SU-DHL-6 (cell line): ENCODE measurements around the gene JTB.

Experiments used
- H2AFZ ChIP-seq: fragments of 200-600 bp; sonication (generic); 2 replicates; pipeline ENCODE4 v1.6.1; 2014; ENCODE audit warnings: low read depth, mild to moderate bottlenecking, moderate library complexity, mixed read lengths, antibody characterized with exemption, low read length; ENCODE audit not compliant: severe bottlenecking
- H3F3A ChIP-seq: fragments of 200-600 bp; shearing (Covaris generic); 2 replicates; pipeline ENCODE4 v1.6.0; 2016; ENCODE audit warnings: antibody characterized with exemption, mild to moderate bottlenecking; ENCODE audit not compliant: insufficient read depth
- H3K27ac ChIP-seq: fragments of 200-600 bp; sonication (generic); 2 replicates; pipeline ENCODE4 v1.5.1; 2016; ENCODE audit warnings: low read depth, mild to moderate bottlenecking, low read length, moderate library complexity, mixed read lengths
- H3K27me3 ChIP-seq: fragments of 200-600 bp; sonication (generic), shearing (Covaris generic); 2 replicates; pipeline ENCODE4 v1.6.0; 2014; ENCODE audit warnings: mild to moderate bottlenecking, low read length
- H3K36me3 ChIP-seq: fragments of 200-600 bp; sonication (generic); 2 replicates; pipeline ENCODE4 v1.6.1; 2014; ENCODE audit warnings: mild to moderate bottlenecking, low read length, mixed read lengths
- H3K4me2 ChIP-seq: fragments of 300-600, 200-600 bp; shearing (Covaris generic), sonication (generic); 2 replicates; pipeline ENCODE4 v1.6.0; 2014; ENCODE audit warnings: low read length, low read depth, mild to moderate bottlenecking; ENCODE audit not compliant: poor library complexity, severe bottlenecking
- H3K4me3 ChIP-seq: fragments of 200-600 bp; sonication (generic); 2 replicates; pipeline ENCODE4 v1.5.1; 2014; ENCODE audit warnings: antibody characterized with exemption, low read length, mild to moderate bottlenecking, mixed read lengths; ENCODE audit not compliant: insufficient read depth, poor library complexity, severe bottlenecking
- H3K79me2 ChIP-seq: fragments of 200-600 bp; sonication (generic); 2 replicates; pipeline ENCODE4 v1.6.1; 2014; ENCODE audit warnings: mild to moderate bottlenecking, low read length, moderate library complexity; ENCODE audit not compliant: insufficient read depth
- H3K9ac ChIP-seq: fragments of 200-600 bp; sonication (generic); 2 replicates; pipeline ENCODE4 v1.7.0; 2014; ENCODE audit warnings: mild to moderate bottlenecking, low read length
- H3K9me2 ChIP-seq: fragments of 200-600 bp; sonication (generic); replicated peaks from 2 replicates; pipeline ENCODE4 v1.6.1; 2014; ENCODE audit warnings: low read length; ENCODE audit not compliant: insufficient read depth
- H3K9me3 ChIP-seq: fragments of 200-600 bp; sonication (generic); 2 replicates; pipeline ENCODE4 v1.6.1; 2014; ENCODE audit warnings: low read length, mixed read lengths; ENCODE audit not compliant: insufficient read depth
- H4K20me1 ChIP-seq: fragments of 200-600 bp; sonication (generic); 2 replicates; pipeline ENCODE4 v1.6.1; 2014; ENCODE audit warnings: low read depth, mild to moderate bottlenecking, antibody characterized with exemption, low read length, moderate library complexity, mixed read lengths
- EZH2phosphoT487 ChIP-seq: fragments of 200-600 bp; sonication (generic), shearing (Covaris generic); conservative IDR thresholded peaks from 2 replicates; pipeline ENCODE4 v1.6.1; 2018; ENCODE audit warnings: mild to moderate bottlenecking, antibody characterized with exemption, low read length, moderate library complexity, mixed read lengths
- TF ChIP-seq, protein P1 (sequence below): fragments of 200-600 bp; sonication (generic); IDR thresholded peaks from one replicate; pipeline ENCODE4 v1.5.1; 2017; ENCODE audit warnings: antibody characterized with exemption, mild to moderate bottlenecking, low read length, moderate library complexity; ENCODE audit not compliant: insufficient read depth, poor library complexity, severe bottlenecking

JTB gene

DNA sequence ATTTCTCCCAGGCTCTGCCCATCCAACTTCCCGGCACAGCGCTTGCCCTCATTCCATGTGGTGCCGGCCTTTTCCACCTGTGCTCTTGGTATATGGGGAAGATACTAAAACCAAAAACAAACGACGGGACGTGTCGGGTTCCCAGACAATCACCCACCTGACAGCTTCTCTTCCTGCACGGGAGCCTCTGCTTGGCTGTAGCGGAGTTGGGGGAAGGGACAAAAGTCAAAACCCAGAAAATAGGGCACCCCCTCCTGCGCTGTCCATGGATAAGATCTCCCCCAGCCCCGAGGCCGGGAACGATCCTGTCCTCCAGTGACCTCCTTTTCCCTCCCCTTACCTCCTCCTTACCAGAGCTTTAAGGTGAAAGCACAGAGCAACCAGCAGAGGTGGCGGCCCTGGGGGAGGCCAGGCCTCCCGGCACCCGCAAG is 640 bp downstream of the JTB start:
- TF ChIP-seq, protein P1, sequence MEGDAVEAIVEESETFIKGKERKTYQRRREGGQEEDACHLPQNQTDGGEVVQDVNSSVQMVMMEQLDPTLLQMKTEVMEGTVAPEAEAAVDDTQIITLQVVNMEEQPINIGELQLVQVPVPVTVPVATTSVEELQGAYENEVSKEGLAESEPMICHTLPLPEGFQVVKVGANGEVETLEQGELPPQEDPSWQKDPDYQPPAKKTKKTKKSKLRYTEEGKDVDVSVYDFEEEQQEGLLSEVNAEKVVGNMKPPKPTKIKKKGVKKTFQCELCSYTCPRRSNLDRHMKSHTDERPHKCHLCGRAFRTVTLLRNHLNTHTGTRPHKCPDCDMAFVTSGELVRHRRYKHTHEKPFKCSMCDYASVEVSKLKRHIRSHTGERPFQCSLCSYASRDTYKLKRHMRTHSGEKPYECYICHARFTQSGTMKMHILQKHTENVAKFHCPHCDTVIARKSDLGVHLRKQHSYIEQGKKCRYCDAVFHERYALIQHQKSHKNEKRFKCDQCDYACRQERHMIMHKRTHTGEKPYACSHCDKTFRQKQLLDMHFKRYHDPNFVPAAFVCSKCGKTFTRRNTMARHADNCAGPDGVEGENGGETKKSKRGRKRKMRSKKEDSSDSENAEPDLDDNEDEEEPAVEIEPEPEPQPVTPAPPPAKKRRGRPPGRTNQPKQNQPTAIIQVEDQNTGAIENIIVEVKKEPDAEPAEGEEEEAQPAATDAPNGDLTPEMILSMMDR = no peak
- no peak for TF ChIP-seq EZH2phosphoT487
- H2AFZ ChIP-seq = peak overlapping the region; percentile 97

GRCh38 chr1:153973525-153973924 is 3.9 kb downstream of the JTB start:
- H2AFZ ChIP-seq = no peak overlapping the region
- H3F3A ChIP-seq = peaks cover 9% of the 10 kb centered on the region; the same call in 1 of the 2 replicates
- H3K9ac ChIP-seq = no peak overlapping the region
- no peak overlapping the region for H3K4me2 ChIP-seq
- peaks cover 21% of the 10 kb centered on the region for H3K79me2 ChIP-seq
- H3K27me3 ChIP-seq = no peaks in the 10 kb centered on the region
- TF ChIP-seq EZH2phosphoT487 = no peak
- TF ChIP-seq, protein P1 = no peak
- no peaks in the 10 kb centered on the region for H3K9me3 ChIP-seq
- no peak overlapping the region for H3K4me3 ChIP-seq
- H3K9me2 ChIP-seq = no peaks in the 10 kb centered on the region
- H3K27ac ChIP-seq = no peak overlapping the region
- no peaks in the 10 kb centered on the region; the same call in 1 of the 2 replicates for H3K36me3 ChIP-seq
- no peaks in the 10 kb centered on the region for H4K20me1 ChIP-seq

More for the DNA sequence above, 640 bp downstream of the JTB start:
- H3K27ac ChIP-seq = peak overlapping the region; percentile 68
- H4K20me1 ChIP-seq = no peaks in the 10 kb centered on the region
- H3K4me2 ChIP-seq = peak overlapping the region; percentile 92
- H3K27me3 ChIP-seq = no peaks in the 10 kb centered on the region
- H3K9ac ChIP-seq = peak overlapping the region; percentile 93
- H3K36me3 ChIP-seq = no peaks in the 10 kb centered on the region; the same call in 1 of the 2 replicates
- H3K79me2 ChIP-seq = peaks cover 21% of the 10 kb centered on the region
- 0 out of 2 replicates have a peak, but pooled peaks cover 6% of the 10 kb centered on the region for H3F3A ChIP-seq
- H3K4me3 ChIP-seq = peak overlapping the region; percentile 92
- H3K9me3 ChIP-seq = no peaks in the 10 kb centered on the region
- no peaks in the 10 kb centered on the region for H3K9me2 ChIP-seq

DNA sequence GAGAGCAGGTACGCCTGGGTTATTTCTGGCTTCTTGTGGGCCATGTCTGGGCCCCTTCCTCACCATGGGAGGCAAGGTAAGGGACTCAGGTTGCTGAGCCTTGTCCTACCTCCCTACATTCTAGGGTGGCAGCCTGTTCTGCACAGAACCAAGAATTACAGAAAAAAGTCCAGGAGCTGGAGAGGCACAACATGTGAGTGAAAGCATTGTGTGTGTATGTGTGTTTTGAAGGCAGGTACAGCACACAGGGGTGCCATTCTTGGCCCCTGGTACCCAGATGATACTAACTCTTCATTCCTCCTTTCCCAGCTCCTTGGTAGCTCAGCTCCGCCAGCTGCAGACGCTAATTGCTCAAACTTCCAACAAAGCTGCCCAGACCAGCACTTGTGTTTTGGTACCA is 4.4 kb downstream of the JTB start:
- Histone ChIP-seq H3K4me3 (no peak overlapping the region), H3K9me3 (no peaks in the 10 kb centered on the region), H4K20me1 (no peaks in the 10 kb centered on the region), H3K9me2 (no peaks in the 10 kb centered on the region), H3F3A (peaks cover 9% of the 10 kb centered on the region; the same call in 1 of the 2 replicates), H2AFZ (no peak overlapping the region), H3K4me2 (no peak overlapping the region), H3K36me3 (no peaks in the 10 kb centered on the region; the same call in 1 of the 2 replicates), H3K9ac (no peak overlapping the region), H3K27ac (no peak overlapping the region), H3K79me2 (peaks cover 21% of the 10 kb centered on the region), H3K27me3 (no peaks in the 10 kb centered on the region)
- no peak for TF ChIP-seq EZH2phosphoT487
- TF ChIP-seq, protein P1 = no peak
